Activated CD4-positive, CD25-positive, alpha-beta regulatory T cell treated with anti-CD3 and anti-CD28 coated beads, Interleukin-2, amount 50 U/mL, for 16 hours (primary cell): ENCODE data around the gene PHOX2A.
A peak's percentile ranks its signal among the peaks of the same experiment; 100 is the strongest.

Experiments used
- DNase-seq: peaks from one replicate; pipeline ENCODE4 v3.0.0-alpha.2; 2020; ENCODE audit warnings: low read depth, low spot score

Gene PHOX2A

GRCh38 chr11:72233773-72234513, 10.0 kb downstream of the PHOX2A start:
- DNase-seq: no peak

GRCh38 chr11:72233056-72233772, 10.8 kb downstream of the PHOX2A start:
- DNase-seq: no peak

GRCh38 chr11:72232260-72233055, 11.5 kb downstream of the PHOX2A start:
- DNase-seq: no peak

- no peak for DNase-seq
These were observed 12.3 kb downstream of the PHOX2A start for GRCh38 chr11:72231396-72232259.

GRCh38 chr11:72230764-72231365, 13.1 kb downstream of the PHOX2A start:
- DNase-seq: no peak

GRCh38 chr11:72229925-72230763, 13.8 kb downstream of the PHOX2A start:
- DNase-seq: no peak

- DNase-seq: no peak
These were observed 14.5 kb downstream of the PHOX2A start for GRCh38 chr11:72229336-72229924.

GRCh38 chr11:72228844-72229231, 15.1 kb downstream of the PHOX2A start:
- no peak for DNase-seq

GRCh38 chr11:72228229-72228843, 15.6 kb downstream of the PHOX2A start:
- no peak for DNase-seq

- DNase-seq: no peak
These were observed 16.4 kb downstream of the PHOX2A start for GRCh38 chr11:72227316-72228228.

- no peak for DNase-seq
These were observed 17.3 kb downstream of the PHOX2A start for GRCh38 chr11:72226701-72227100.

GRCh38 chr11:72225411-72225951, 18.5 kb downstream of the PHOX2A start:
- DNase-seq: no peak

- DNase-seq: no peak
These were observed 19.2 kb downstream of the PHOX2A start, which contains the start of gene INPPL1 for GRCh38 chr11:72224564-72225410. TSS of gene INPPL1 (plus strand) at chr11:72224767. CDS start at chr11:72224985, 218 bp downstream.

- DNase-seq: peak; percentile 26
These were observed 20.1 kb downstream of the PHOX2A start for GRCh38 chr11:72223615-72224563.

- DNase-seq: peak; percentile 85
These were observed 20.9 kb downstream of the PHOX2A start for GRCh38 chr11:72222907-72223614.
